GM21447 (cell line): ENCODE results near the gene NOP9.

ENCODE experiments used
- ATAC-seq: cut with Tn5 transposase; IDR thresholded peaks from one replicate; pipeline ENCODE4 v1.9.1; 2021; ENCODE audit not compliant: unreplicated experiment

The NOP9 gene

DNA sequence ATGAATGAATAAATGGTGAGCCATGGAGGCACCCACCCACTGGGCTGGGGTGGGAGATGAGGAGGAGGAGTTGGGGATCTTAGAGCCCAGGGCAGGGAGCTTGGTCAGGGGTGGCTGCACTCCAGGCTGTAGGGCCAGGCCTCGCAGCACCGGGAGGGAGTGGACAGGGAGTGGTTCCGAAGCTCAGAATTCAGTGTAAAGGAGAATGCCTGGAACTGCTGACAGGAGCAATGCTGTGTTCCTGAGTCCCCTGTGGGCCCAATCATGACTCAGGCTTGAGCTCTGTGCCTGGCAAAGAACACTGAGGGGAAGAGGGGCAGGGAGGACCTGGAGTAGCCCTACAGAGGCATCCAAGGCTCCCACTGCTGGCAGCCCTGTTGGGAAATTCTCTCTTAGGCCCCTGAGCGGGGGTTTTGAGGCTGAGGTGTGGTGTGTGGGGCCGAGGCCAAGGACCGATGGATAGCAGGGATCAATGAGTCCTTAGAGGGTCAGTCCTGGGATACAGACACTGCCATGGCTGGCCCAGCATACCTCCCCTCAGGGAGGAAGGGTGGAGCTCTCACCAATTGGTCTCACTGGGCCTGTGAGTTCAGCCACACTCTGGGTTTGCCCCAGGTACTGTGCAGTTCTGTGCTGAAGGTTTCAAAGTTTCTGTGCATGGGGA, 18.7 kb upstream of the NOP9 start:
- no peak for ATAC-seq

DNA sequence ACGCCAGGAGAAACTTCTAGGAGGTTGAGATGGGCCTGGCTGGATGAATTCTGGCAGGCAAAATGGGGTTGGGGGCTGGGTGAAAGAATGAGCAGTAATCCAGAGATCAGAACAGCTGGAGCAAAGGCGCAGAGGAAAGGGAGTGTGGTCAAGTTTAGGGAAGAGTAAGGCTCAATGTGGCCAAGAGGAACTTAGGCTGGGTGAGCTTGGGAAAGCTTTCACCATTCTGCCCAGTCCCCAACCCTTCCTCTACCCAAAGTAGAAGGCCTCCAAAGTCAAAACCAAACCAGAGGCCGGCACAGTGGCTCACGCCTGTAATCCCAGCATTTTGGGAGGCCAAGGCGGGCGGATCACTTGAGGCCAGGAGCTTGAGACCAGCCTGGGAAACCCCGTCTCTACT, 18.0 kb upstream of the NOP9 start:
- ATAC-seq = no peak

DNA sequence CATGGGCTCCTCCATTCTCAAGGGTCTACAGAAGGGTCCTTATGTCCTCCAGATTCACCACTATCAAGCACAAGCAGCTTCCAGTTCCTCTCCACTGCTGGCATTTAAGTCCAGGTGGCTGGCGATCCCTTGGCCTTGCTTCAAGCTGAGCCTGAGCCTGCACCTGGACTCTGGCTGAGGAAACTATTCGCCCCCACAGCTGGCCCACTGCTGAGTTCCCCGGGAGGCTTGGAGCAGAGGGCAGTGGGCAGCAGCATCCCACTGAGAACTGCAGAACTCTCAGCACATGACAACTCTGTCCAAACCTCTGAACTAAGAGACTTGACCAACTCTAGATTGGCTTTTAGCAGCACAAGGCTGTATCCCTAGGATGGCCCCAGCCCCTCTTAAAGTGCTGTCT, 16.9 kb upstream of the NOP9 start:
- no peak for ATAC-seq

DNA sequence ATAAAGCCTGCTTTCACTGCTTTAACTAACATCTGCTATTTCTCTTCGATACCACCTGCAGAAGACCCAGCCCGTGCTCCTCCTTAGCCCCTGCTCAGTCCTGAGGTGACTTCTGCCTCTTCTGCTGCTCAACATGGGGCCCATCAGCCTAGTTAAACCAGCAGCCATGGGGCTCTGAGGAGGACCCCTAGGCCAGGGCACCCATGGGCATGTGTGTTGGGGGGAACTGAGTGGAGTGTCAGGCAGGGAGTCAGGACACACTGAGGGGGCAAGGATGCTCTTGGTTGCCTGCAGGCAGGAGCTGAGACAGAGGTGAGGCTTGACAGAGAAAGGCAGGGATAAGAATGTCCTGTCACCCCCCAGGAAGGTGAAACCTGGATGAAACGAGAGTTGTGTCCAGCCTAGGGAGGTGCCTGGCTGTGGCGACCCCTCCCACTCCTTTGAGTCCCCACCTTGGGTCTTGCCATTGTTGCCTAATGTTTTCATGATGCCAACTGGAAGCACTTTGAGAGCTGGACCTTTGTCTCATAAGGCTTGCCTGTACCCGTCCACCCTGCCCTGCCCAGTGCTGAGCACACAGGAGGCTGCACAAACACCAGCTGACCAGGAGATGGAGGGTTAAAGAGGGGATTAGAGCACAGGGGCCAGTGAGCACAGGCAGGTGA, 15.7 kb upstream of the NOP9 start:
- ATAC-seq = no peak

DNA sequence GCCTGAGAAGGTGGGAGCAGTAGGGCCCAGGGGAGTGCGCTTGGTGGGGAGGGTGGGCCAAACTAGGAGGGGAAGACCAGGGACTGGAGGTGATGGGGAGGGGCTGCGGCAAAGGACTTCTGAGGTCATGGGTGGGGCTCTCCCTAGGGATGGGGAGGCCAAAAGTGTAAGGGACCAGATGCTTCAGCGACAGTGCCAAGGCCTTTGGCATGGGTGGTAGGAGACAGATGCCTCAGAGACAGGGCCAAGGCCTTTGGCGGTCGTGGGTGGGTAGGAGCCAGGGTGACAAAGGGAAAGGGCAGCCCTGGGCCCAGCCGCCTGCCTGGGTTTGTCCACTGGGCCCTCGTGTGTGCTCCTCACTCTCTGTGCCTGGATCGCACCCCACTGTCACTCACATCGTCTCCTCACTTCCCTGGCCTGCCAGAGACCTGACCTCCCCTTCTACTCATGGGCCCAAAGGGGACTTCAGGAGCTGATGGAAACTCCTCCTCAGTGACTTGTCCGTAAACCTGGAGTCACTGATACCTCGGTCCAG, 15.1 kb upstream of the NOP9 start:
- ATAC-seq = no peak

DNA sequence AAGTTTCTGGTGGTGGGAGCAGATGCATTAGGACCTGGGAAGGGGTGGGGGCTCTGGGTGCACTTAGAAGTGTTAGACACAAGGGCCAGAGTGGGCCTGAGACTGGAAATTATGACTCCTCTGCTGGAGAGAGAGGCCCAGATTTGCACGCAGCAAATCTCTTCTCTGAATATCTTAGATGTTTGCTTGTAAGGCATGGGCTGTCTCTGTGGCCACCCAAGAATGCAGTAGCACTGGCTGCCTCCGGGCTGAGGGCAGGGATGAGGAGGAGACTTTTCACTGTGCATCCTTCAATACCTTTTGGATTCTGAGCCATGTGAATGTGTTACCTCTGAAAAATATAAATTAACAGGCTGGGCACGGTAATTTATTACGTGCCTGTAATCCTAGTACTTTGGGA, 14.3 kb upstream of the NOP9 start:
- no peak for ATAC-seq

DNA sequence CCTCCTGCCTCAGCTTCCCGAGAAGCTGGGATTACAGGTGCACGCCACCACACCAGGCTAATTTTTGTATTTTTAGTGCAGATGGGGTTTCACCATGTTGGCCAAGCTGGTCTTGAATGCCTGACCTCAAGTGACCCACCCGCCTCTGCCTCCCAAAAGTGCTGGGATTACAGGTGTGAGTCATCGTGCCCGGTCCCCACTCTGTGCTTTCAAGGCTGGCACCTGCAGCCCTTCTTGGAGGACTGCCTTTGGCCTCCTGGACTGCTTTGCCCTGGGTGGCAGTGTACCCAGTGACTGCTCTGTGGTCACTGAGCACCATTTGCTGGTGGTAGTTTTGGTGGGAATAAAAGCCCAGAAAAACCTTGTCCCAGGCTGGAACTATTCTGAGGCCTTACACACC, 12.7 kb upstream of the NOP9 start:
- ATAC-seq = no peak

DNA sequence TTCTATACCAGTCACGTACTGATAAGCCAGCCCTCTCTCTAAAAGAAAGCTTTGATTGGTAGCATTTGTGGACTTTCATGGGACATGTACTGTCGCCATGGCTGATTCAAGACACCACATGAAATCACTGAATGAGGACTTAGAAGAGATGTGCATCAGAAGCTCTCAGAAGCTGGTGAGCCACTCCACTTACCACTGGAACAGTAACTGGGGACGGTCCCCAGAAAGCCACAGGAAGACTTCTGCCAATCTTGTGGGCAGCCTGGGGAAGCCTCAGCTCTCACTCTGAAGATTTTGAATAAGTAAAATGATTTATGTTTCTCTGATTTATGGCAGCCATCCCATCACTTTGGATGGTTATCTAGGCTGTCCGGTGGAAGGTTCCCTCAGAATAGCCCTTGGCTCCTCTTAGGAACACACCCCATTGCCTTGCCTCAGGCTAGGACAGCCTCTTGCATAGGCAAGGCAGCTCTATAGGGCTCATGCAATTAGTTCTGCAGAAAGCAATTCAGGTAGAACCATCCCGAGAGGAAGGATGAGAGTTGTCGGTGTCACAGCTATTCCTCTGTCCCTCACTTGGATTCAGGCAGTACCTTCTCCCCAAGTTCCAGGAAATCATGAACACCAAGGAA, 9.9 kb upstream of the NOP9 start:
- peak; percentile 69 for ATAC-seq

DNA sequence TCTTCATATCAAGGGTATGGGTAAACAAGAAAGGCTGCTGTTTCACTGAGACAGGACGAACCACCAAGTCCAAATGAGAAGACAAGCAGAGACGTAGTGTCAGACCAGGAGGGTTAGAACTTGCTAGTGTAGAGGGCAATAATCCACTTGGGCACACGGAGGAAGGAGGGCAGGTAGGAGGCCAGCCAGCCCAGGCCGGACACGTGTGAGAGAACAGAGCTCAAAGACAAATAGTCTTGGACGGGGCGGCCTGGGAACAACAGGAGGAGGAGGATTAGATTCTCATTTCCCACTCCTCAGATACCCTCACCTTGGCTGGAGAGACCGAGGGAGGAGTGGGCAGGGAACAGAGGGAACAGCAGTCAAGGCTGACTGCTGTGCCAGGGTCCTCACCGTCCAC, 8.9 kb upstream of the NOP9 start:
- no peak for ATAC-seq

DNA sequence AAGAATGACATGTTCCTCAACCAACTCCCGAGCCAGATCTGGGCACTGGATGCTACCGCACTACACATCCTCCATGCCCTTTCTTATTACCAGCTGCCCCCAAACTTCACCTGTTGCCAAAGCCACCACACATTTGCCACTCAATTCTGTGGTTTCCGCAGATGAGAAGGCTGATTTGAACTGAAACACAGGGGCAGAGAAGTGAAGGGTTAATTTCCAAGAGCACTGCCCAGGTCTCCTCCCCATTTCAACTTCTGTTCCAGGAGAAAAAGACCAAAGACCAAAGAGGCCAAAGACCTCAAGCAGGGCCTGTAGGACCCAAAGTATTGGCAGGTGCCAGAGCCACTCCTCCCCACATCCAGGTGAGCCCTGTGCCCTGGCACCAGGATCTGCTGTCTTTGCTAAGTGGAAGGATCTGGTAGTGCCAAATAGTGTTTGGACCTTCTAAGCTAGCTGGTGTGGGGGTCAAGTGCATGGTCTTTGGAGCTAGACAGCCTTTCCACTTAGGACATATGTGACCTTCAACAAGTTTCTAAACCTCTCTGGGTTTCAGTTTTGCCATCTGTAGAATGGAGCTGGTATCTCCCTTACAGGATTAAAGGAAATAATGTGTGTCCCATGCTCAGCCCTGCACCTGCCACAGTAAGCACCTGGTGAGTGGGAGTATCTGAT, 8.1 kb upstream of the NOP9 start:
- ATAC-seq = no peak

DNA sequence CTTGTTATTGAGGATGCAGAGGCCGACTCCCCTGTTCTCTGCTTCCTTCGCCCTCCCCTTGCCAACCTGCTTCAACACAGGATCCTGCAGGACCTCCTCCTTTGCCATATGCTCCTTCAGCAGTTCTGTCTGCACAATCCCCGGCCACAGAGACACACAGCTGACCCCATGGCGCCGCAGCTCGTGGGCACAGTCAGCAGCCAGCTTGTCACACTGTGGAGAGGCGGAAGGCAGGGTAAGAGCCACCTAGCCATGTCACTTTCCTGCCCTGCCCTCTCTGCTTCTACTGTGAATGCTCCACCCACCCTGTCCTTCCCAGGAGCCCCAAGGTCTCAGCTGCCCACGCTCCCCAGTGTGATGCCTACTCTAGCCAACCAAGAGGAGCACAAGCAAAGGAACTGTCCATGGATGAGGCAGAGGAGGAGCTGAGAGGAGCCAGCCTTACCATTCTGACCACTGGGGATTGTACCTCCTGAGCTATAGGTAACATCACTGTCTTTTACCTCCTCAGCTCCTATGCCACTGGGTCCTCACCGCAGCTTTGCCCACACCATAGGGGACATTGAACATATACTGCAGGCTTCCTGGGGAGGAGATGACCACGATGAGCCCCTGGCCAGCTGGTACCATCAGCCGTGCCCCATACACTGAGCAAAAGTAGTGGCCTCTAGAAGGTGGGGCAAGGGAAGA, 7.4 kb upstream of the NOP9 start:
- no peak for ATAC-seq

DNA sequence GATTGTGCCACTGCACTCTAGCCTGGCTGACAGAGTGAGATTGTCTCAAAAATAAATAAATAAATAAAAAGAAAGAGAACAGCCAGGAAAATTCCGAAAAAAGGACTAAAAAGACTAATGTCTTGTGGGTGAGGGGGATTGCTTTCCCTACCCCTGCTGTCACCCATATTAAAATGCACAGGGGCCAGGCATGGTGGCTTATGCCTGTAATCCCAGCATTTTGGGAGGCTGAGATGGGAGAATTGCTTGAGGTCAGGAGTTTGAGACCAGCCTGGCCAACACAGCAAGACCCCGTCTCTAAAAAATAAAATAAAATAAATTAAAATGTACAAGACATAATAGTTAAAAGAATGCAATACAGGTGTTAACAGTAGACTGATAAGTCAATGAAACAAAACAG, 6.1 kb upstream of the NOP9 start:
- no peak for ATAC-seq

DNA sequence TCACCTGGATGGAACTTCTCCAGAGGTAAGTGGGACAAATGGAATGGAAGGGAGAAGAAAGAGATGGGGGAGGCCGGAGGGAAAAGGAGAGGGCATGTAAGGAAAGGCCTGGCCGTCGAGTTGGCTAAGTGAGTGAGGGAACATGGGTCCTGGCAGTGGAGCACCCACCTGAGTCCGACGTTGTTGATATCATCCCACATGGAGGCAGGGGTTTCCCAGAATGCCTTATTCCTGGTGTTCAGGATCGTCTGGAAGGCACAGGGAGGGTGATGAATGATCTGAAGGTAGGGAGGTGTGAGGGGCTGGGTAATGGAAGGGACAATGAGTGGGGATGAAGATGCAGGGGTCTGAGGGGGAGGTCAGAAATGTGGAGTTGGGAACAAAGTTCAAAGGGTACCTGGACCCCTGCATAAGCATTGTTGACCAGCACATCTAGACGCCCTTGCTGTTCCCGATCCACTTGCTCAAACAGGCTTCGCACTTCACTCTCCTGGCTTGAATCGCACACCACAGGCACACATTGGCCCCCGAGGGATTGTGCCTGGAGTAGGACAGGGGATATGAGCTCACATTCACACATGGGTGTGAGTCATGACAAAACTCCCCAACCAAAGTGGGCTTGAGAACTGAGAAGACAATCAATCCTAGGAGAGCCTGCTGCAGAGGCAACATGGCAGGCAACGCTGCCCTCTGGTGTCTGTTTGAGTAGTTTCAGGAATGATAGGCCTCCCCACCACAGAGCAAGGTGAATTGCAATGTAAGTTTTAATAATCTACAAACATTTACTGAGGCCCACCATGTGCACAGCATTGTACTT, 3.1 kb upstream of the NOP9 start:
- ATAC-seq = peak; percentile 41

DNA sequence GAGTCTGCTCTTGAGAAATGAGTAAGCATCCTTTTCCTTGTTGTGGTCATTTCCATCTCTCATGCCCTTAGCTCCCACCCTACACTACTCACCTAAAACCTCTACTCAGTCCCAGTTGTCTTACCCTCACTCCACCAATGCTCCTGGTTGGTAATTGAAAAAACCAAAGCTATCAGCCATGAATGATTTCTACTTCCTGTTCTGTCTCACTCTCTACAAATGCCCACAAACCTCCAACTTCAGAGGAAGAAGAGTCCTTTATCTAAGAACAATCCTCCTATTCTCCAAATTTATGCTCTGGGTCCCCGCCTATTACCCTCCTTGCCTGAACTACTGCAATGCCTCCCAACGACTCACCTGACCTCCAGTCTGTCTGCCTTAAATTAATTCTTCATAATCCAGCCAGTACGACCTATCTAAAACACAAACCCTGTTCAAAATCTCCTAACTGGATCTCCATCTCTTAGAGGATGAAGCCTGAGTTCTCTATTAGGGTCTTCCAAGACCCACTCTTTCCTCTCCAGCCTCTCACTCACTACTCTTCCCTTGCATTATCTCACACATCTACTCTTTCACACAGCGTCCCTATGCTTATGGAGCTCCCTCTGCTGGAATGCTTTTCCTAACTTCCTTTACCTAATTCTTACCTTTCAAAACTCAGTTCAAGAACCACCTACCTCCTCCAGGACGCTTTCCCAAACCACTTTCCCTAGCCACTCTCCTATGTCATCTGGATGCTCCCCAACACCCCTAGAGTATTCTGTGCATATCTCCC, 2.3 kb upstream of the NOP9 start:
- ATAC-seq = peak; percentile 21

DNA sequence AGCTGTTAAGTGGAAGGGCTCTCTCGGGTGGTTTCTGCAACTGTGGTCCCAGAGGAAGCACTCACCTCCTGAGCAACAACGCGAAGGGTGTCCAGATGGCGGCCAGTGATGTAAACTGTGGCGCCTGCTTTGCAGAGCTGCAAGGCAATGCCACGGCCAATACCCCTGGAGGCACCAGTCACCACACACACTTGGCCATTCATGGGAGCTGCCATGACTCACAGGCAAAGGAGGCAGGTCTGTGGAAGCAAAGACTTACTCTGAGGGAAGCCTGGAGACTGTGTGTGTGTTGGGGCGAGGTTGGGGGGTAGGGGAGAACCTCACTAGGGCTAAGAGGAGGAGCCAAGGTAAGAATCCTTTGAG, 777 bp upstream of the NOP9 start:
- no peak for ATAC-seq

DNA sequence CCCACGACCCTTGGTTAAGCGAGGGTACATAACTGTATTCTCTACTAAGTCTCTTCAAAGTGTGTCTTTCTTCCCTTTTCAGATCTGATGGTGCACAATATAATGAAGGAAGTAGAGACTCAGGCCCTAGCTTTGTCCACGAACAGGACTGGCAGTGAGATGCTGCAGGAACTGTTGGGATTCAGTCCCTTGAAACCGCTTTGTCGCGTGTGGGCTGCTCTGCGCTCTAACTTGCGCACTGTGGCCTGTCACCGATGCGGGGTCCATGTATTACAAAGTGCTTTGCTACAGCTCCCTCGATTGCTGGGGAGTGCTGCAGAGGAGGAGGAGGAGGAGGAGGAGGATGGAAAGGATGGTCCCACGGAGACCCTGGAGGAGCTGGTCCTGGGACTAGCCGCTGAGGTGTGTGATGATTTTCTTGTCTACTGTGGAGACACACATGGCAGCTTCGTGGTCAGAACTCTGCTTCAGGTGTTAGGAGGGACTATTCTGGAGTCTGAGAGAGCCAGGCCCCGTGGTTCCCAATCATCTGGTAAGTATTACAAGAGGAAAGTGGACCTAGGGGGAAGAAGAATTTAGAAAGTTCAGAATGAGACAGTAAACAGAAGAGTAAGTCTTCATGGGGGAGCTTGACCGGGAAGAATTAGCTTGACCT, 803 bp downstream of the NOP9 start:
- ATAC-seq = no peak

DNA sequence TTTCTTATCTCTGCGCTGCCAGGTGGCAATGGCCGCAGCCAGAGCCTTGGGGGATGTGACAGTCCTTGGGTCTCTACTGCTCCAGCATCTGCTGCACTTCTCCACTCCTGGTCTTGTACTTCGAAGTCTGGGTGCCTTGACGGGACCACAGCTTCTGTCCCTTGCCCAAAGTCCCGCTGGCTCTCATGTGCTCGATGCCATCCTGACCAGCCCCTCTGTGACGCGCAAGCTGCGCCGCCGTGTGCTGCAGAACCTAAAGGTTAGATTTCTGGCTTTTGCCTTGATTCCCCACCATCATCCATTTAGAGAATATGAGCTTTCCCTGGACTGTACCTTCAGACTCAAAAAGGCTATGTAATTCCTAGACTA, 4.4 kb downstream of the NOP9 start:
- no peak for ATAC-seq

DNA sequence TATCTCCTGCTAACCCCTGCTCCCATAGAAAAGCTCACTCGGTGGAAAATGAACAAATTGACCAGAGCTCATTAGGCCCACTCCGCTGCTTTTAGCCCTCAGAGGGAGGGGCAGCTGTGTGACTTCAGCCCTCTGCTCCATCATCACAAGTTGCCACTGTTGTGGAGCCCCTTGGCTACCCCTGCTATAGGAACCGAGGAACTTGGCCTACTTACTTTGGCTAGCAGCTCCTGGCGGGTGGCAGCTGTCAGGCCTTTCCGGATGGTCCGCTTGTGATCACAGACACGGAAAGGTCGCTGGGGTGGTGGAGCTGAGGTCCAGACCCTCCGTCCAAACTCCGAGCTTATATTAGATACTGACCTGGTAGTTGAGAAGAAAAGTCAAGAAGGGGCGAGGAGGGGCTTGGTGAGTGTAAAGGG, 7.5 kb downstream of the NOP9 start:
- no peak for ATAC-seq
